ENCODE data around the gene SMCO4.

Gene SMCO4

GRCh38 chr11:93512073-93512475 is 31.1 kb downstream of the SMCO4 start:
- DNase-seq (ENCODE audit: low read depth), result no peak
- no peak overlapping the region for H3K4me3 ChIP-seq (ENCODE audit: control insufficient read depth, low read depth, low read length)
- no peak for TF ChIP-seq CTCF (IDR thresholded peaks at IDR 0.05; ENCODE audit: control insufficient read depth, insufficient read depth, low read depth, low read length, missing control alignments)

DNA sequence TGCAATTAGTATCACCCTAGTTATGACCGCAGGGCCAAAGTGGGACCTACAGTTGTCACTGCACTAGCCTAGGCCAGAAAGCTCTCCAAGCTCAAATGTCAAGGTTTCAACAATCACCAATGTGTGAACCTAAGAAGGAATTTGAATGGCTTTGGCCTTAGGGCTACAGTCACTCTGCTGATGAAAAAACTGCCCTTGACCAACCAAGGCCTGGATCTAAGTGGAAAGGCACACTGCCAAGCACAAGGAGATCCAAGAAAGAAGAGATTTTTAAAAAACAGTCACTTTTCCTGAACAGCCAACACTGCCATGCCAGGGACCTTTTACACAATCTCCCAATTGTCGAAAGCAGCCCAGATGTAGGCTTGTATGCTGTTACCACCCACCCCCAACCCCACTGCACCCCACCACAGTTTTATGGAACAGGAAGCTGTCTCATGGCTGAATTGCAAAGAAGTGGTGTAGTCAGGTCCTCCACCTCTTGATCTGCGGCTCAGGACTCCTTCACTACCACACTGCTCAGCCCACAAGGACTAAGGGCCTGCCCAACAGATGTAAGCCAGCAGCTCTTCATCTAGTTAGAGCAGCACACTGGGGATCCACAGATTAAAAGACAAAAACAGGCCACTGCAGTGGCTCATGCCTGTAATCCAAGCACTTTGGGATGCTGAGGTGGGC is 32.9 kb downstream of the SMCO4 start:
- no peak for TF ChIP-seq CTCF (IDR thresholded peaks at IDR 0.05; ENCODE audit: control insufficient read depth, insufficient read depth, low read depth, low read length, missing control alignments)
- H3K4me3 ChIP-seq (ENCODE audit: control insufficient read depth, low read depth, low read length), result no peak overlapping the region
- DNase-seq (ENCODE audit: low read depth), result no peak

GRCh38 chr11:93507517-93507916 is 35.7 kb downstream of the SMCO4 start:
- DNase-seq (ENCODE audit: low read depth), result no peak
- TF ChIP-seq CTCF (IDR thresholded peaks at IDR 0.05; ENCODE audit: control insufficient read depth, insufficient read depth, low read depth, low read length, missing control alignments), result no peak
- no peak overlapping the region for H3K4me3 ChIP-seq (ENCODE audit: control insufficient read depth, low read depth, low read length)

DNA sequence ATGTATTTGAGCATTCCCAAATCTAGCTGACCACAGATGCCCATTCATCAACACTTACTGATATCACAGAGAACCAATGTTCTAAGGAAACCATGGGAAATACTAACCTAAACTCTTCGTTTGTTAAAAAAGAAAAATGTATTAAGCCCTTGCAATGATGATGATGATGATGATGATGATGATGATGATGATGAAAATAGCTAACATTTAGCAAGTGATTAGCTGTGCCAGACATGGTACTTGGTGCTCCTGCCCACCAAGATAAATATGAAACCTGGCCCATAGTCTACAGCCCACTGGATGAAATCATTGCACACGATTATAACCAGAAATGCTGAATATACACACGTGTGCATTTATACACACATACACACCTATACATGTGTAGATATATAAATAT is 37.5 kb downstream of the SMCO4 start:
- no peak for TF ChIP-seq CTCF (IDR thresholded peaks at IDR 0.05; ENCODE audit: control insufficient read depth, insufficient read depth, low read depth, low read length, missing control alignments)
- no peak for DNase-seq (ENCODE audit: low read depth)
- H3K4me3 ChIP-seq (ENCODE audit: control insufficient read depth, low read depth, low read length), result no peak overlapping the region

GRCh38 chr11:93504110-93505095 is 38.8 kb downstream of the SMCO4 start:
- DNase-seq (ENCODE audit: low read depth), result no peak
- H3K4me3 ChIP-seq (ENCODE audit: control insufficient read depth, low read depth, low read length), result no peak overlapping the region
- no peak for TF ChIP-seq CTCF (IDR thresholded peaks at IDR 0.05; ENCODE audit: control insufficient read depth, insufficient read depth, low read depth, low read length, missing control alignments)

- no peak overlapping the region for H3K4me3 ChIP-seq (ENCODE audit: control insufficient read depth, low read depth, low read length)
- DNase-seq (ENCODE audit: low read depth), result no peak
- TF ChIP-seq CTCF (IDR thresholded peaks at IDR 0.05; ENCODE audit: control insufficient read depth, insufficient read depth, low read depth, low read length, missing control alignments), result no peak
These were observed 41.3 kb downstream of the SMCO4 start for GRCh38 chr11:93501856-93502255.
